HUES48 (cell line): ENCODE data around the gene DPH1.
"Not testable (repeated sequence)": the region's sequence is repeated elsewhere in the genome, so short reads cannot be mapped to it uniquely, and the experiment has no call there.

Experiments
- H3K27ac ChIP-seq: one replicate; pipeline ENCODE4 v1.7.0; 2013; ENCODE audit warnings: low read depth, low read length, inconsistent platforms
- H3K27me3 ChIP-seq: 2 replicates; pipeline ENCODE4 v1.6.1; 2013; ENCODE audit warnings: mild to moderate bottlenecking, low read length; ENCODE audit not compliant: control insufficient read depth, insufficient read depth
- H3K36me3 ChIP-seq: 2 replicates; pipeline ENCODE4 v1.6.1; 2013; ENCODE audit warnings: low read length; ENCODE audit not compliant: control insufficient read depth, insufficient read depth
- H3K4me1 ChIP-seq: 2 replicates; pipeline ENCODE4 v1.6.1; 2013; ENCODE audit warnings: mild to moderate bottlenecking, low read length; ENCODE audit not compliant: control insufficient read depth, insufficient read depth
- H3K4me3 ChIP-seq: 2 replicates; pipeline ENCODE4 v1.5.1; 2013; ENCODE audit warnings: mild to moderate bottlenecking, low read depth, low read length
- H3K9ac ChIP-seq: 2 replicates; pipeline ENCODE4 v1.6.1; 2013; ENCODE audit warnings: mild to moderate bottlenecking, low read depth, low read length, moderate library complexity
- H3K9me3 ChIP-seq: 2 replicates; pipeline ENCODE4 v1.6.1; 2013; ENCODE audit warnings: low read length; ENCODE audit not compliant: control insufficient read depth, insufficient read depth

The DPH1 gene

GRCh38 chr17:2029911-2030778 lies at the start of gene DPH1:
DPH1 (plus strand) TSS chr17:2030153; CDS start chr17:2030170, 17 bp downstream.
- Histone ChIP-seq H3K27me3 (peaks cover 47% of the 10 kb centered on the region), H3K4me1 (peaks cover 4% of the 10 kb centered on the region; the same call in 1 of the 2 replicates), H3K27ac (no peak within 1 kb of the TSS), H3K9me3 (no peaks in the 10 kb centered on the region; the same call in 1 of the 2 replicates), H3K4me3 (peak within 1 kb of the TSS; percentile 88), H3K36me3 (no peaks in the 10 kb centered on the region), H3K9ac (peak within 1 kb of the TSS; percentile 16; the same call in 1 of the 2 replicates)

- Histone ChIP-seq H3K4me3 (no peak overlapping the region), H3K4me1 (peaks cover 3% of the 10 kb centered on the region; the same call in 1 of the 2 replicates), H3K36me3 (no peaks in the 10 kb centered on the region), H3K27ac (no peak overlapping the region), H3K9me3 (no peaks in the 10 kb centered on the region), H3K27me3 (peaks cover 32% of the 10 kb centered on the region), H3K9ac (no peak overlapping the region)
Measured at GRCh38 chr17:1980665-1981250, 49.2 kb upstream of the DPH1 start.

GRCh38 chr17:1982793-1983366 lies 47.1 kb upstream of the DPH1 start:
- not testable (repeated sequence) for H3K27ac ChIP-seq, H3K9ac ChIP-seq, H3K4me1 ChIP-seq

GRCh38 chr17:1985093-1985492 lies 44.9 kb upstream of the DPH1 start:
- H3K4me1 ChIP-seq: peaks cover 3% of the 10 kb centered on the region; the same call in 1 of the 2 replicates
- H3K9ac ChIP-seq: no peak overlapping the region
- no peak overlapping the region for H3K27ac ChIP-seq
- peaks cover 8% of the 10 kb centered on the region; the same call in 1 of the 2 replicates for H3K27me3 ChIP-seq
- H3K36me3 ChIP-seq: no peaks in the 10 kb centered on the region
- no peaks in the 10 kb centered on the region for H3K9me3 ChIP-seq
- H3K4me3 ChIP-seq: no peak overlapping the region

More at GRCh38 chr17:1982793-1983366, 47.1 kb upstream of the DPH1 start:
- H3K27me3 ChIP-seq: peaks cover 18% of the 10 kb centered on the region
- H3K4me3 ChIP-seq, H3K9me3 ChIP-seq, H3K36me3 ChIP-seq: not testable (repeated sequence)

DNA sequence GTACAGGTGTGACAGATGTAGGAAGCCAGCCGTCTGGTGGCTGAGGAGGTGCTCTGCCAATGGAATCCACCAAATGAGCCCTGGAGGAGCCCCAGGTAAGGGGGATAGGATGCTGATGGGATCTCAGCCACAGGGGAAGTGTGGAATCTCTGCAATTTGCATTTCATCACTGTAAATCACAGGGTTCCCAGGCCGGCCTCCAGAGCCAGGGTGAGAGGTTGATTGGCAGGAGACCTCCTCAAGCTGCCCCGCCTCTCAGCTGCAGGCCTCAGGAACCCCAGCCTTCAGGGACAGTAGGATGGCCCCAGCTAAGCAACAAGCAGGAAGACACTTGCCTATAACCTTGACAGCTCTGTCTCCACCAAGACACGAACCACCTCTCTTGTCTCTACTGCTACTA lies 44.3 kb upstream of the DPH1 start:
- no peak overlapping the region for H3K27ac ChIP-seq
- peaks cover 3% of the 10 kb centered on the region; the same call in 1 of the 2 replicates for H3K4me1 ChIP-seq
- no peaks in the 10 kb centered on the region for H3K36me3 ChIP-seq
- H3K9me3 ChIP-seq: no peaks in the 10 kb centered on the region
- H3K4me3 ChIP-seq: no peak overlapping the region
- no peak overlapping the region for H3K9ac ChIP-seq
- H3K27me3 ChIP-seq: peaks cover 8% of the 10 kb centered on the region; the same call in 1 of the 2 replicates

DNA sequence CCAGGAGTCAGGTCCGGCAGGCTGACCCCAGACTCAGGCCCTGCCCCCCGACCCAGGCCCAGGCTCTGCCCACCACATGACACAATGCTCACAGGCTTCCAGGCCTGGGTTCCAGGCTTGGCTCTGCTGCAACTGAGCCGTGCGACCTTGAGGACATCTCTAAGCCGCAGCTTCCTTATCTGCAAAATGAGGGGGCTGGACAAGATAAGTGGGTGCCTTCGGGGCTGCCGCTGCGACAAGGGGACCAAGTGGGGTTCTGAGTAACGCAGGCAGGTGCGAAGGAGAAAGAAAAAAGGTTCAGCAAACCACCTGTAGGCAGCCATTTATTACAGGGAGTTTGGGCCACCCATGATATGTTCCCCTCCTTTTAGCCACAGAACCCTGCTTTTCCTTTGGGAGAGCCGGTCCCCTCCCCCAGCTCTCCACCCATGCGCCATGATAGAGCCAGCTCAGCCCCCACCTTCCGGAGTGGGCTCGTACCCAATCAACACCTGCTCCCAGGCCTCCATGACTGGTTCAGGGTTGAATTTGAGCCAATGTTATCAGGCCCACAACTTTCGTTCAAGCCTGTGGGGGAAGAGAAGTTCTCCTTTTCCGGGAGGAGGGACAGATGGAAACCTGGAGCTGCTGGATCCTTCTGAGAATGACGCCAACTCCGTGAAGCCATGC lies 43.0 kb upstream of the DPH1 start:
- H3K4me3 ChIP-seq: no peak overlapping the region
- H3K36me3 ChIP-seq: no peaks in the 10 kb centered on the region
- no peak overlapping the region for H3K27ac ChIP-seq
- no peak overlapping the region for H3K9ac ChIP-seq
- H3K27me3 ChIP-seq: 0 out of 2 replicates have a peak, but pooled peaks cover under 1% of the 10 kb centered on the region
- H3K9me3 ChIP-seq: no peaks in the 10 kb centered on the region
- H3K4me1 ChIP-seq: peaks cover 3% of the 10 kb centered on the region; the same call in 1 of the 2 replicates

GRCh38 chr17:1989135-1989534 lies 40.8 kb upstream of the DPH1 start:
- no peak overlapping the region for H3K27ac ChIP-seq
- H3K4me3 ChIP-seq: no peak overlapping the region
- no peaks in the 10 kb centered on the region for H3K27me3 ChIP-seq
- no peaks in the 10 kb centered on the region for H3K4me1 ChIP-seq
- H3K36me3 ChIP-seq: no peaks in the 10 kb centered on the region
- no peaks in the 10 kb centered on the region for H3K9me3 ChIP-seq
- no peak overlapping the region for H3K9ac ChIP-seq

DNA sequence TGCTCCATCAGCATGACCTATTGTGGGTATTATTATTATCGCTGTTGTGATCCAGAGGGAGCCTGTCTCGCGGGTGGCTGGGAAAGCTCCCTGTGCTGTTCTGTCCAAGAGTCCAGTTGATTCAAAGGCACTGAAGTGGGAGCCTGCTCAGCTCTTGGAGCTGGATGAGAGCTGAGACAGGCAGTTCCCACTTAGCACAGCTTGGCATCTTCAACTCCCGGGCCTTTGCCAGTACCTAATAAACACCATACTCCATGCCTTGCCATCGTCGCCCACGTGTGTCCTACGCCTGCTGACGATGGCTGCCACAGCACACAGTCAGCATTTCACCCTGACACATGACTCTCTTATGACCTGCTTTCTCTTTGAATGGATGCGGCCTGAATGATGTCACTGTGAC lies 37.4 kb upstream of the DPH1 start:
- H3K9ac ChIP-seq: no peak overlapping the region
- H3K36me3 ChIP-seq: no peaks in the 10 kb centered on the region
- H3K4me3 ChIP-seq: no peak overlapping the region

GRCh38 chr17:1994707-1995106 lies 35.2 kb upstream of the DPH1 start:
- peaks cover 42% of the 10 kb centered on the region for H3K27me3 ChIP-seq

More for the DNA sequence above, 37.4 kb upstream of the DPH1 start:
- no peaks in the 10 kb centered on the region for H3K9me3 ChIP-seq
- H3K27me3 ChIP-seq: peaks cover 21% of the 10 kb centered on the region
- peaks cover 7% of the 10 kb centered on the region for H3K4me1 ChIP-seq
- H3K27ac ChIP-seq: no peak overlapping the region

DNA sequence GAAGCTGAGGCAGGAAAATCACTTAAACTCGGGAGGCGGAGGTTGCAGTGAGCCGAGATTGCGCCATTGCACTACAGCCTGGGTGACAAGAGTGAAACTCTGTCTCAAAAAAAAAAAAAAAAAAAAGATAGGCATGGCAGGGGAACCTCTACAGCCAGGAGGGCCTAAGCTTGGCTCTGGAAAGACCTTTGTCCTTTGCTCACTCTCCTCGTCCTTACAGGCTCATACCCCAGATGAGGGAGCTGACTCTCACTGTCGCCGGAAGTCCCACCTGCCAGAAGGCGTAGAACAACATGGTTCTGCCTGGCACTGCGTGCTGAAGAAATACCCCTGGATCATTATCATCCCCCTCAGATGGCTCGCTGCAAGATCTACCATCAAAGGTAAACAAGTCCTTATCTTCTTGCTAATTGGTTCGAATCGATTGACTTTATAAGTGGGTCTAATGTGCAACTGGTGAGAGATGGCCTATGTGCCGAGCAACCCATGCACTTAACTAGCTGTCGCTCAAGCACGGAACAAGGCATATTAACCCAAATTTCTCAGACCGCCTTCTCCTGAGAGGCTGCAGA lies 34.5 kb upstream of the DPH1 start:
- H3K9ac ChIP-seq: no peak overlapping the region
- no peak overlapping the region for H3K27ac ChIP-seq
- H3K4me1 ChIP-seq: peaks cover 11% of the 10 kb centered on the region

More at GRCh38 chr17:1994707-1995106, 35.2 kb upstream of the DPH1 start:
- peaks cover 7% of the 10 kb centered on the region for H3K4me1 ChIP-seq
- no peak overlapping the region for H3K27ac ChIP-seq
- no peak overlapping the region for H3K4me3 ChIP-seq
- no peaks in the 10 kb centered on the region for H3K9me3 ChIP-seq
- no peaks in the 10 kb centered on the region for H3K36me3 ChIP-seq
- no peak overlapping the region for H3K9ac ChIP-seq

More for the DNA sequence above, 34.5 kb upstream of the DPH1 start:
- no peaks in the 10 kb centered on the region for H3K9me3 ChIP-seq
- H3K27me3 ChIP-seq: peaks cover 47% of the 10 kb centered on the region
- H3K4me3 ChIP-seq: no peak overlapping the region
- H3K36me3 ChIP-seq: no peaks in the 10 kb centered on the region
